ENCODE measurements around the gene BICC1.

Gene BICC1

DNA sequence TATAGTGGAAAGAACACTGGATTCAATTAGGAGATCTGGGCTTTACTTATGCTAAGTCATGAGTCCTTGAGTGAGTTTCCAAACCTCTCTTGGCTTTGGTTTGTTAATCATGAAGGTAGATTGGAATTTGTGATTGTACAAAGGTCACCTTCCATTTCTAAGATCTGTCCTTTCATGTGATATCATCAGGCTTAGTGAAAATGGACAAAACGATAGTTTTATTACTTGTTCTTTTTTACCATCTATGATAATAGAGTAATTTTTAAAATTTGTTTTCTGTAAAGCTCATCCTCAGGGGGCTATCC is 309.0 kb downstream of the BICC1 start:
- Histone ChIP-seq H3K4me2 (ENCODE audit: low read length) (no peak overlapping the region), H3K9me3 (ENCODE audit: low read length) (no peaks in the 10 kb centered on the region), H3K4me1 (ENCODE audit: insufficient read depth, low read length, severe bottlenecking) (no peaks in the 10 kb centered on the region), H3K79me2 (ENCODE audit: insufficient read depth, low read length) (no peaks in the 10 kb centered on the region), H4K20me1 (ENCODE audit: insufficient read depth, low read length) (no peaks in the 10 kb centered on the region), H3F3A (ENCODE audit: insufficient read depth, low read length) (no peaks in the 10 kb centered on the region), H3K36me3 (ENCODE audit: insufficient read depth, low read length) (no peaks in the 10 kb centered on the region), H3K27me3 (ENCODE audit: insufficient read depth, low read length) (no peaks in the 10 kb centered on the region), H3K9ac (ENCODE audit: low read length) (no peak overlapping the region), H3K27ac (ENCODE audit: low read depth, low read length, poor library complexity, severe bottlenecking) (no peak overlapping the region), H3K9me2 (ENCODE audit: low read depth, low read length) (no peaks in the 10 kb centered on the region), H2AFZ (ENCODE audit: low read length) (no peak overlapping the region), H3K4me3 (ENCODE audit: low read depth, low read length, poor library complexity, severe bottlenecking) (no peak overlapping the region)
- TF ChIP-seq, protein P1, sequence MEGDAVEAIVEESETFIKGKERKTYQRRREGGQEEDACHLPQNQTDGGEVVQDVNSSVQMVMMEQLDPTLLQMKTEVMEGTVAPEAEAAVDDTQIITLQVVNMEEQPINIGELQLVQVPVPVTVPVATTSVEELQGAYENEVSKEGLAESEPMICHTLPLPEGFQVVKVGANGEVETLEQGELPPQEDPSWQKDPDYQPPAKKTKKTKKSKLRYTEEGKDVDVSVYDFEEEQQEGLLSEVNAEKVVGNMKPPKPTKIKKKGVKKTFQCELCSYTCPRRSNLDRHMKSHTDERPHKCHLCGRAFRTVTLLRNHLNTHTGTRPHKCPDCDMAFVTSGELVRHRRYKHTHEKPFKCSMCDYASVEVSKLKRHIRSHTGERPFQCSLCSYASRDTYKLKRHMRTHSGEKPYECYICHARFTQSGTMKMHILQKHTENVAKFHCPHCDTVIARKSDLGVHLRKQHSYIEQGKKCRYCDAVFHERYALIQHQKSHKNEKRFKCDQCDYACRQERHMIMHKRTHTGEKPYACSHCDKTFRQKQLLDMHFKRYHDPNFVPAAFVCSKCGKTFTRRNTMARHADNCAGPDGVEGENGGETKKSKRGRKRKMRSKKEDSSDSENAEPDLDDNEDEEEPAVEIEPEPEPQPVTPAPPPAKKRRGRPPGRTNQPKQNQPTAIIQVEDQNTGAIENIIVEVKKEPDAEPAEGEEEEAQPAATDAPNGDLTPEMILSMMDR (IDR thresholded peaks at IDR 0.05; ENCODE audit: low read length), result no peak
- no peak for TF ChIP-seq EZH2 (IDR thresholded peaks at IDR 0.05; ENCODE audit: borderline replicate concordance, low read length)

DNA sequence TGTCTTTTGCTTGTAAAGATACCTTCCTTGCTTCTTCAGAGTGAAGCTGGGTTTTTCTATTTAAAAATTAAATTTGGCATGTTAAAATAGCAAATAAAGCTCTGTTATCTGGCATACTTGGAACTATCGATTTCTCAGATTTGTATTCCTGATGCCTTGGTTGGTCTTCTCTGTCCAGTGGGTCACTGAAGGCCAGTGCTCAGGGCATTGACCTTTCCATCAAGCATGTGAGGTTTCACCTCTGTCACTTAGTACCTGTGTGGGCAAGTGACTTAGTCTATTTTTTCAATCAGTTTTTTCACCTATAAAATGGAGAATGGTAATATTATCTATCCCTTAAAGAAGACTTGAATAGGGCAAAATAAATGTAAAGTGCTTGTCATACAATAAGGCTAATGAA is 311.3 kb downstream of the BICC1 start:
- no peaks in the 10 kb centered on the region for H3K9me2 ChIP-seq (ENCODE audit: low read depth, low read length)
- H3K27ac ChIP-seq (ENCODE audit: low read depth, low read length, poor library complexity, severe bottlenecking), result no peak overlapping the region
- no peak for TF ChIP-seq EZH2 (IDR thresholded peaks at IDR 0.05; ENCODE audit: borderline replicate concordance, low read length)
- TF ChIP-seq, protein P1 (IDR thresholded peaks at IDR 0.05; ENCODE audit: low read length), result no peak
- H3K79me2 ChIP-seq (ENCODE audit: insufficient read depth, low read length), result no peaks in the 10 kb centered on the region
- H3K4me2 ChIP-seq (ENCODE audit: low read length), result no peak overlapping the region
- H3K4me3 ChIP-seq (ENCODE audit: low read depth, low read length, poor library complexity, severe bottlenecking), result no peak overlapping the region
- no peaks in the 10 kb centered on the region for H3K27me3 ChIP-seq (ENCODE audit: insufficient read depth, low read length)
- H3K4me1 ChIP-seq (ENCODE audit: insufficient read depth, low read length, severe bottlenecking), result no peaks in the 10 kb centered on the region
- no peaks in the 10 kb centered on the region for H3K36me3 ChIP-seq (ENCODE audit: insufficient read depth, low read length)
- no peaks in the 10 kb centered on the region for H3F3A ChIP-seq (ENCODE audit: insufficient read depth, low read length)
- H3K9me3 ChIP-seq (ENCODE audit: low read length), result no peaks in the 10 kb centered on the region
- H4K20me1 ChIP-seq (ENCODE audit: insufficient read depth, low read length), result no peaks in the 10 kb centered on the region
- no peak overlapping the region for H3K9ac ChIP-seq (ENCODE audit: low read length)
- no peak overlapping the region for H2AFZ ChIP-seq (ENCODE audit: low read length)

DNA sequence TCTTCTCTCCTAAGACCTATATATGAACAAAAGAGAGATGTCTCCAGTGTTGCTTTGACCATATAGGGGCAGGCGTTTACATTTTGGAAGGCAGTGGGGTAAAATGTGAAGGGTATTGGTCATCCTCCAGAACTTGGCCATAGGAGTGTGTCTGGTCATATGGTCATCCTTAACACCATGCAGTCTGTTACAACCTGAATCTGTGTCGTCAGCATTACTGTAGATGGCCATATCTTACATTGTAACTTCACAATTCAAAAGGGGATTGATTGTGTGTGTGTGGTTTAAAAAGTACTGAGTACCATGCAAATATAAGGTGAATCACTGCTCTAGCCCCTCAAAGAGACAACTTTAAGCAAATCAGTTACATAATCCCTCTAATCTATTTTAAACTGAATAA is 311.7 kb downstream of the BICC1 start:
- no peaks in the 10 kb centered on the region for H3K36me3 ChIP-seq (ENCODE audit: insufficient read depth, low read length)
- H3K27me3 ChIP-seq (ENCODE audit: insufficient read depth, low read length), result no peaks in the 10 kb centered on the region
- no peak overlapping the region for H2AFZ ChIP-seq (ENCODE audit: low read length)
- H3K4me1 ChIP-seq (ENCODE audit: insufficient read depth, low read length, severe bottlenecking), result no peaks in the 10 kb centered on the region
- no peaks in the 10 kb centered on the region for H3F3A ChIP-seq (ENCODE audit: insufficient read depth, low read length)
- no peak for TF ChIP-seq EZH2 (IDR thresholded peaks at IDR 0.05; ENCODE audit: borderline replicate concordance, low read length)
- TF ChIP-seq, protein P1 (IDR thresholded peaks at IDR 0.05; ENCODE audit: low read length), result no peak
- H3K9me2 ChIP-seq (ENCODE audit: low read depth, low read length), result no peaks in the 10 kb centered on the region
- no peaks in the 10 kb centered on the region for H4K20me1 ChIP-seq (ENCODE audit: insufficient read depth, low read length)
- no peak overlapping the region for H3K9ac ChIP-seq (ENCODE audit: low read length)
- H3K4me3 ChIP-seq (ENCODE audit: low read depth, low read length, poor library complexity, severe bottlenecking), result no peak overlapping the region
- H3K4me2 ChIP-seq (ENCODE audit: low read length), result no peak overlapping the region
- H3K27ac ChIP-seq (ENCODE audit: low read depth, low read length, poor library complexity, severe bottlenecking), result no peak overlapping the region
- no peaks in the 10 kb centered on the region for H3K9me3 ChIP-seq (ENCODE audit: low read length)
- no peaks in the 10 kb centered on the region for H3K79me2 ChIP-seq (ENCODE audit: insufficient read depth, low read length)

Measured in OCI-LY1 (cell line).